Measurements from ENCODE around the gene TLDC2.

DNA sequence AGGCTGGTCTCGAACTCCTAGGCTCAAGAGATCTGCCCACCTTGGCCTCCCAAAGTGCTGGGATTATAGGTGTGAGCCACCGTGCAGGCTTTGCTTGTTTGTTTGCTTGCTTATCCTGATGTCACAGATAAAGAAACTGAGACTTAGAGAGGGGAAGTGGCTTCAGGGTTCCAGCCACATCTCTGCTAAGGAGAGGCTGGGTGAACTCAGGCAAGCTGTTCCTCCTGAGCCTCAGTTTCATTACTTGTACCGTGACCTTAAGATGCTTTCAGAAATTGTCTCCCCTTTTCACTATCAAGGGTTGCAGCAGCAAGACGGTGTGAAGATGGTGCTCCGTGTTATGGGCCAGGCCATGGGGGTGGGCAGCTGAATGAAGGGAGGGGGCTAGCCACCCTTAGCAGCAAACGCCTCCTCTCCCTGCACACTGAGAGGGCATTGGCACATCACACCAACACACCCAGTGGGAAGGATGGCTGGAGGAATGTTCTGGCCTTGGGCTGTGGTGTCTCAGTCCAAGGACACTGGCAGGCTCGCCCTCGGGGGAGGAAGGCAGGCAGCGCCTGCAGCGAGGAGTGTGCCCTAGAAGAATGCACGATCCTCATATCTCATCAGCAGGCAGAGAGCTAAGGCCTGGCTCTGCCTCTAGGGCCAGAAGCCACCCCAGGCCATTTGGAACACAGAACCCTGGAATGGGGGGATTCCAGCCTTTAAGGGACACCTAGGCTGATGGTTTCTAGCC, 48.2 kb upstream of the TLDC2 start:
- no peak for TF ChIP-seq POLR2AphosphoS5 (IDR thresholded peaks at IDR 0.05; ENCODE audit: low read depth)
- TF ChIP-seq, protein P1, sequence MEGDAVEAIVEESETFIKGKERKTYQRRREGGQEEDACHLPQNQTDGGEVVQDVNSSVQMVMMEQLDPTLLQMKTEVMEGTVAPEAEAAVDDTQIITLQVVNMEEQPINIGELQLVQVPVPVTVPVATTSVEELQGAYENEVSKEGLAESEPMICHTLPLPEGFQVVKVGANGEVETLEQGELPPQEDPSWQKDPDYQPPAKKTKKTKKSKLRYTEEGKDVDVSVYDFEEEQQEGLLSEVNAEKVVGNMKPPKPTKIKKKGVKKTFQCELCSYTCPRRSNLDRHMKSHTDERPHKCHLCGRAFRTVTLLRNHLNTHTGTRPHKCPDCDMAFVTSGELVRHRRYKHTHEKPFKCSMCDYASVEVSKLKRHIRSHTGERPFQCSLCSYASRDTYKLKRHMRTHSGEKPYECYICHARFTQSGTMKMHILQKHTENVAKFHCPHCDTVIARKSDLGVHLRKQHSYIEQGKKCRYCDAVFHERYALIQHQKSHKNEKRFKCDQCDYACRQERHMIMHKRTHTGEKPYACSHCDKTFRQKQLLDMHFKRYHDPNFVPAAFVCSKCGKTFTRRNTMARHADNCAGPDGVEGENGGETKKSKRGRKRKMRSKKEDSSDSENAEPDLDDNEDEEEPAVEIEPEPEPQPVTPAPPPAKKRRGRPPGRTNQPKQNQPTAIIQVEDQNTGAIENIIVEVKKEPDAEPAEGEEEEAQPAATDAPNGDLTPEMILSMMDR (IDR thresholded peaks at IDR 0.05; ENCODE audit: insufficient read depth, low read length) = no peak
- no peak for TF ChIP-seq SPI1 (IDR thresholded peaks at IDR 0.05; ENCODE audit: borderline replicate concordance, low read depth)
